ENCODE measurements around the gene CCDC7. TPM values are rescaled to one million over a fixed set of nuclear protein-coding genes. Genes with fewer than 3 reads are reported as not detected.

Gene CCDC7
- total RNA-seq, 4 donors from 2014 or later = 2.4 to 12.5 (median 10.5) TPM

GRCh38 chr10:32923849-32924248 is 477.9 kb downstream of the CCDC7 start:
- no peak overlapping the region for H3K4me3 ChIP-seq (ENCODE audit: low read depth, poor library complexity, severe bottlenecking)
- no peak for TF ChIP-seq POLR2A (IDR thresholded peaks at IDR 0.05)
- TF ChIP-seq CTCF (IDR thresholded peaks at IDR 0.05) = no peak
- DNase-seq (ENCODE audit: low spot score in 2 of 2) = no peak
- WGBS, 2 donors = 79 to 87% methylated on average over 2 of the region's 2 CpGs
- intact Hi-C loops (cut with DNase I; ENCODE audit: low total_unique reads) = no loop called here

Other genes with a start within 250 kb of the CCDC7 start
- 10 to 100 TPM; 33.9 to 42.3 (median 36.8) TPM for gene EPC1, start 99.0 kb upstream of the CCDC7 start, total RNA-seq